ENCODE data around the gene TSC22D4.

DNA sequence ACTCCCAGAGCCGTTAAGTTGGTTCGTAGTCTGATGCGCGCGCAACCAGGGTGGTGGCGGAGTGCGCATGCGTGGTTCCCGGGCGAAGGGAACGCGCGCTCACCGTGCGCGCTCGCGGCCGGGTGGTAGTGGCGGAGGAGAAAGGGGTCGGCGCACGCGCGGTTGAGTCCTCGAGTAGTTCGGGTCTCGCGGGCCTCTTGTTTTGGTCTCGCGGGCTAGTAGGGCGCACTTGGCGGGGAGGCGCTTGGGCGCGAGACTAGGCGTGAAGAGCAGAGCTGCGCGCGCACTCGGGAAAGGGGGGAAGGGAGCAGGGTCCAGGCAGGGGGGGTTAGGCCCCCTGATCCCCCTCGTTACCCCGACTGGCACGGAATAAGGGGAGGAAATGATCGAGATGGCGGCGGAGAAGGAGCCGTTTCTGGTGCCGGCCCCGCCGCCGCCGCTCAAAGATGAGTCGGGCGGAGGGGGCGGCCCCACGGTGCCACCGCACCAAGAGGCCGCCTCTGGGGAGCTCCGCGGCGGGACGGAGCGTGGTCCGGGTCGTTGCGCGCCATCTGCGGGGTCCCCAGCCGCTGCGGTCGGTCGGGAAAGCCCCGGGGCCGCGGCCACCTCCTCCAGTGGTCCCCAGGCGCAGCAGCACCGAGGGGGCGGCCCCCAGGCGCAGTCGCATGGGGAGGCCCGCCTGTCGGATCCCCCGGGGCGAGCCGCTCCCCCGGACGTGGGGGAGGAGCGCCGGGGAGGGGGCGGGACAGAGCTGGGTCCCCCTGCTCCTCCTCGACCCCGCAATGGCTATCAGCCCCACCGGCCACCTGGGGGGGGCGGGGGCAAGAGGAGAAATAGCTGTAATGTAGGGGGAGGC is 49.1 kb downstream of the TSC22D4 start, which contains the start of gene MEPCE:
- TF ChIP-seq, protein P1, sequence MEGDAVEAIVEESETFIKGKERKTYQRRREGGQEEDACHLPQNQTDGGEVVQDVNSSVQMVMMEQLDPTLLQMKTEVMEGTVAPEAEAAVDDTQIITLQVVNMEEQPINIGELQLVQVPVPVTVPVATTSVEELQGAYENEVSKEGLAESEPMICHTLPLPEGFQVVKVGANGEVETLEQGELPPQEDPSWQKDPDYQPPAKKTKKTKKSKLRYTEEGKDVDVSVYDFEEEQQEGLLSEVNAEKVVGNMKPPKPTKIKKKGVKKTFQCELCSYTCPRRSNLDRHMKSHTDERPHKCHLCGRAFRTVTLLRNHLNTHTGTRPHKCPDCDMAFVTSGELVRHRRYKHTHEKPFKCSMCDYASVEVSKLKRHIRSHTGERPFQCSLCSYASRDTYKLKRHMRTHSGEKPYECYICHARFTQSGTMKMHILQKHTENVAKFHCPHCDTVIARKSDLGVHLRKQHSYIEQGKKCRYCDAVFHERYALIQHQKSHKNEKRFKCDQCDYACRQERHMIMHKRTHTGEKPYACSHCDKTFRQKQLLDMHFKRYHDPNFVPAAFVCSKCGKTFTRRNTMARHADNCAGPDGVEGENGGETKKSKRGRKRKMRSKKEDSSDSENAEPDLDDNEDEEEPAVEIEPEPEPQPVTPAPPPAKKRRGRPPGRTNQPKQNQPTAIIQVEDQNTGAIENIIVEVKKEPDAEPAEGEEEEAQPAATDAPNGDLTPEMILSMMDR (IDR thresholded peaks at IDR 0.05; ENCODE audit: low read depth, low read length), result no peak
- TF ChIP-seq POLR2A (IDR thresholded peaks at IDR 0.05; ENCODE audit: extremely low read depth, insufficient read length), result peak; percentile 58
- TF ChIP-seq MYC (IDR thresholded peaks at IDR 0.05; ENCODE audit: low read depth, low read length), result peak; percentile 68
- TF ChIP-seq, protein P2, sequence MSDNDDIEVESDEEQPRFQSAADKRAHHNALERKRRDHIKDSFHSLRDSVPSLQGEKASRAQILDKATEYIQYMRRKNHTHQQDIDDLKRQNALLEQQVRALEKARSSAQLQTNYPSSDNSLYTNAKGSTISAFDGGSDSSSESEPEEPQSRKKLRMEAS (IDR thresholded peaks at IDR 0.05; ENCODE audit: low read depth, low read length), result peak; percentile 50
